ENCODE data around the gene SPTB. TPM values are rescaled to one million over a fixed set of nuclear protein-coding genes. Genes with fewer than 3 reads are reported as not detected.

Gene SPTB
- total RNA-seq, 1 donor from 2014 or later: not detected

- DNase-seq (ENCODE audit: low read depth) (no peak), FAIRE-seq (no peak)
- H3K36me3 ChIP-seq (ENCODE audit: control insufficient read depth, insufficient read depth, low read length): no peaks in the 10 kb centered on the region
These were observed 14.6 kb downstream of the SPTB start for GRCh38 chr14:64865109-64865508.

GRCh38 chr14:64864258-64864657 lies 15.4 kb downstream of the SPTB start:
- TF ChIP-seq CTCF (IDR thresholded peaks at IDR 0.05; ENCODE audit: insufficient read depth, low read length, severe bottlenecking): no peak
- no peak for DNase-seq (ENCODE audit: low read depth)
- no peaks in the 10 kb centered on the region for H3K36me3 ChIP-seq (ENCODE audit: control insufficient read depth, insufficient read depth, low read length)
- peaks cover 13% of the 10 kb centered on the region for H3K27me3 ChIP-seq (ENCODE audit: control insufficient read depth, insufficient read depth, low read length)
- H3K4me3 ChIP-seq (ENCODE audit: low read depth, low read length): no peak overlapping the region
- FAIRE-seq: no peak

More at GRCh38 chr14:64865109-64865508, 14.6 kb downstream of the SPTB start:
- TF ChIP-seq CTCF (IDR thresholded peaks at IDR 0.05; ENCODE audit: insufficient read depth, low read length, severe bottlenecking): no peak
- Histone ChIP-seq H3K27me3 (ENCODE audit: control insufficient read depth, insufficient read depth, low read length) (peaks cover 9% of the 10 kb centered on the region), H3K4me3 (ENCODE audit: low read depth, low read length) (no peak overlapping the region)

- Histone ChIP-seq H3K4me3 (ENCODE audit: low read depth, low read length) (no peak overlapping the region), H3K36me3 (ENCODE audit: control insufficient read depth, insufficient read depth, low read length) (no peaks in the 10 kb centered on the region), H3K27me3 (ENCODE audit: control insufficient read depth, insufficient read depth, low read length) (peaks cover 23% of the 10 kb centered on the region)
- no peak for TF ChIP-seq CTCF (IDR thresholded peaks at IDR 0.05; ENCODE audit: insufficient read depth, low read length, severe bottlenecking)
- no peak for FAIRE-seq
- DNase-seq (ENCODE audit: low read depth): no peak
These were observed 17.8 kb downstream of the SPTB start for GRCh38 chr14:64861916-64862315.

GRCh38 chr14:64860039-64860438 lies 19.7 kb downstream of the SPTB start:
- Histone ChIP-seq H3K4me3 (ENCODE audit: low read depth, low read length) (no peak overlapping the region), H3K36me3 (ENCODE audit: control insufficient read depth, insufficient read depth, low read length) (no peaks in the 10 kb centered on the region), H3K27me3 (ENCODE audit: control insufficient read depth, insufficient read depth, low read length) (peaks cover 34% of the 10 kb centered on the region)
- peak; percentile 62 for FAIRE-seq
- no peak for TF ChIP-seq CTCF (IDR thresholded peaks at IDR 0.05; ENCODE audit: insufficient read depth, low read length, severe bottlenecking)
- no peak for DNase-seq (ENCODE audit: low read depth)

GRCh38 chr14:64857979-64858744 lies 21.5 kb downstream of the SPTB start:
- Histone ChIP-seq H3K36me3 (ENCODE audit: control insufficient read depth, insufficient read depth, low read length) (no peaks in the 10 kb centered on the region), H3K27me3 (ENCODE audit: control insufficient read depth, insufficient read depth, low read length) (peaks cover 34% of the 10 kb centered on the region), H3K4me3 (ENCODE audit: low read depth, low read length) (no peak overlapping the region)
- TF ChIP-seq CTCF (IDR thresholded peaks at IDR 0.05; ENCODE audit: insufficient read depth, low read length, severe bottlenecking): no peak
- FAIRE-seq (no peak), DNase-seq (ENCODE audit: low read depth) (no peak)

All from bronchial epithelial cell (primary cell).